PC-9 (cell line): ENCODE data around the gene DTX4.

ENCODE experiments used
- CTCF ChIP-seq: fragments of 200-600 bp; sonication (generic); conservative IDR thresholded peaks from 2 replicates; pipeline ENCODE4 v1.6.1; 2017; ENCODE audit warnings: mixed run types, antibody characterized with exemption, mild to moderate bottlenecking, moderate library complexity
- EZH2 ChIP-seq: fragments of 200-600 bp; sonication (generic); IDR thresholded peaks from 2 replicates; pipeline ENCODE4 v1.8.0; 2017; ENCODE audit warnings: antibody characterized with exemption, low read depth

- TF ChIP-seq CTCF, result no peak
- no peak for TF ChIP-seq EZH2
Measured at GRCh38 chr11:59219836-59220235, 47.9 kb downstream of the DTX4 start.
